ENCODE measurements around the gene IFT52. TPM values are rescaled to one million over a fixed set of nuclear protein-coding genes. Genes with fewer than 3 reads are reported as not detected.

Gene IFT52
- total RNA-seq, 2 donors from 2014 or later: 16.3 to 23.4 TPM

DNA sequence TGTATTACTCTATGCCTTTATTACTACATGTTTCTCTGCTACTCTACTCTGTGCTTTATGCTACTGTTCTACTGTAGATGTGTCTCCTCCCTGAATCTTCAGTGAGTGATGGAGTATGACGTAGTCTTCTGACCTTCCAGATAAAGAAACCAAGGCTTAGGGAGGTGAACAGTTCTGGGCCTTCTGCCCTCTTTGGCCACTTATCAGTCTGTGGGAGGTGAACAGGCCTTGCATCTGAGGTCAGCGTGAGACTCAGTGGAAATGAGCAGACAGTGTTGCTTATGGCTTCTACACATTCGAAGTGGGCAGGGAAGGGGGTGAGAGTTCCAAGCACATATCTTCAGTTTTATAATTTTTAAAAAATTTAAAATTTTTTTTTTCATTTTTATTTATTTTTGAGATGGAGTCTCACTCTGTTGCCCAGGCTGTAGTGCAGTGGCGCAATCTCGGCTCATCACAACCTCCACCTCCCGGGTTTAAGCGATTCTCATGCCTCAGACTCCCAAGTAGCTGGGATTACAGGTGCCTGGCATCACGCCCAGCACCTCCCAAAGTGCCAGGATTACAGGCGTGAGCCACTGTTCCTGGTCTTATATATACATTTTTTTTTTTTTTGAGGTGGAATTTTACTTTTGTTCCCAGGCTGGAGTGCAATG lies 100.3 kb downstream of the IFT52 start:
- Histone ChIP-seq H3K36me3 (replicated peaks in 1 of 2; ENCODE audit: insufficient read depth in 1 of 2, low read depth in 2 of 2) (no peaks in the 10 kb centered on the region), H3K4me3 (no peak overlapping the region), H3K9me3 (no peaks in the 10 kb centered on the region), H3K27ac (no peak overlapping the region), H3K27me3 (no peaks in the 10 kb centered on the region), H3K4me1 (no peaks in the 10 kb centered on the region)
- DNase-seq: peak in 1 of 4 donors; percentile 45
- 66% methylated on average over 9 of the region's 9 CpGs for WGBS, 2 donors
- intact Hi-C loops (cut with DNase I): no loop called here
- ATAC-seq: no peak
- no peak for TF ChIP-seq POLR2A (IDR thresholded peaks at IDR 0.05)
- TF ChIP-seq, protein P1, sequence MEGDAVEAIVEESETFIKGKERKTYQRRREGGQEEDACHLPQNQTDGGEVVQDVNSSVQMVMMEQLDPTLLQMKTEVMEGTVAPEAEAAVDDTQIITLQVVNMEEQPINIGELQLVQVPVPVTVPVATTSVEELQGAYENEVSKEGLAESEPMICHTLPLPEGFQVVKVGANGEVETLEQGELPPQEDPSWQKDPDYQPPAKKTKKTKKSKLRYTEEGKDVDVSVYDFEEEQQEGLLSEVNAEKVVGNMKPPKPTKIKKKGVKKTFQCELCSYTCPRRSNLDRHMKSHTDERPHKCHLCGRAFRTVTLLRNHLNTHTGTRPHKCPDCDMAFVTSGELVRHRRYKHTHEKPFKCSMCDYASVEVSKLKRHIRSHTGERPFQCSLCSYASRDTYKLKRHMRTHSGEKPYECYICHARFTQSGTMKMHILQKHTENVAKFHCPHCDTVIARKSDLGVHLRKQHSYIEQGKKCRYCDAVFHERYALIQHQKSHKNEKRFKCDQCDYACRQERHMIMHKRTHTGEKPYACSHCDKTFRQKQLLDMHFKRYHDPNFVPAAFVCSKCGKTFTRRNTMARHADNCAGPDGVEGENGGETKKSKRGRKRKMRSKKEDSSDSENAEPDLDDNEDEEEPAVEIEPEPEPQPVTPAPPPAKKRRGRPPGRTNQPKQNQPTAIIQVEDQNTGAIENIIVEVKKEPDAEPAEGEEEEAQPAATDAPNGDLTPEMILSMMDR (IDR thresholded peaks at IDR 0.05): no peak

DNA sequence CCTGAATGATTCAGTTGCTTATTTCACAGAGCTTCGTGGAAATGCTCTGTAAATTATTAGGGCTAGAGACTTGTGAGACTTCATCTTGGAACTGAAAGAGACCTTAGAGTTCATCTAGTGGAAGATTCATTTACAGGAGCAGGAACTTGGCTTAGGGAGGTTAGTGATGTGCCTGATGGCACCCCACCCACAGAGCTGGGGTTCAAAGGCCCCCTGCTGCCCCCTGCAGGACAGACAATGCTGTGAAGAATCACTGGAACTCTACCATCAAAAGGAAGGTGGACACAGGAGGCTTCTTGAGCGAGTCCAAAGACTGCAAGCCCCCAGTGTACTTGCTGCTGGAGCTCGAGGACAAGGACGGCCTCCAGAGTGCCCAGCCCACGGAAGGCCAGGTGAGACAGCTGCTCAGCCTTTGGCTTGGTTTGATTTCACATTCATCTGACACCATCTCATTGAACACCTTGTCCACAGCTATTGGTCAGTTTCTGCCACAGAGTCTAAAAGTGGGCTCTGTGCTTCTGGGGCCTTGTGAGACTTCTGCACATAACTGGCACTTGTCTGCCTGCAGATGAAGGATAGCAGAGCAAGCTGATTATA lies 101.3 kb downstream of the IFT52 start:
- WGBS, 2 donors: 77 to 84% methylated on average over 5 of the region's 5 CpGs
- no peak overlapping the region for H3K4me3 ChIP-seq
- DNase-seq: peak; percentile 39 to 74 (median 44)

GRCh38 chr20:43694763-43695162 lies 104.0 kb downstream of the IFT52 start:
- H3K4me3 ChIP-seq: no peak overlapping the region
- no peaks in the 10 kb centered on the region for H3K27me3 ChIP-seq
- no peaks in the 10 kb centered on the region for H3K36me3 ChIP-seq (replicated peaks in 1 of 2; ENCODE audit: insufficient read depth in 1 of 2, low read depth in 2 of 2)
- intact Hi-C loops (cut with DNase I): no loop called here
- TF ChIP-seq POLR2A (IDR thresholded peaks at IDR 0.05): no peak
- TF ChIP-seq, protein P1 (IDR thresholded peaks at IDR 0.05): no peak
- ATAC-seq (no peak), DNase-seq (no peak)
- H3K9me3 ChIP-seq: no peaks in the 10 kb centered on the region
- H3K4me1 ChIP-seq: no peaks in the 10 kb centered on the region
- no peak overlapping the region for H3K27ac ChIP-seq
- 95% methylated on average over 3 of the region's 3 CpGs for WGBS, 2 donors

More for the DNA sequence above, 101.3 kb downstream of the IFT52 start:
- H3K4me1 ChIP-seq: no peaks in the 10 kb centered on the region
- H3K27me3 ChIP-seq: no peaks in the 10 kb centered on the region
- ATAC-seq: peak; percentile 40
- H3K36me3 ChIP-seq (replicated peaks in 1 of 2; ENCODE audit: insufficient read depth in 1 of 2, low read depth in 2 of 2): no peaks in the 10 kb centered on the region
- H3K9me3 ChIP-seq: no peaks in the 10 kb centered on the region
- intact Hi-C loops (cut with DNase I): no loop called here
- no peak overlapping the region for H3K27ac ChIP-seq
- no peak for TF ChIP-seq POLR2A (IDR thresholded peaks at IDR 0.05)
- TF ChIP-seq, protein P1 (IDR thresholded peaks at IDR 0.05): peak in 6 of 7 experiments; percentile 39 to 58 (median 46)

GRCh38 chr20:43695571-43695970 lies 104.8 kb downstream of the IFT52 start:
- no peak for DNase-seq
- no peak for ATAC-seq
- TF ChIP-seq POLR2A (IDR thresholded peaks at IDR 0.05): no peak
- TF ChIP-seq, protein P1 (IDR thresholded peaks at IDR 0.05): no peak
- H3K4me1 ChIP-seq: no peaks in the 10 kb centered on the region
- no peaks in the 10 kb centered on the region for H3K27me3 ChIP-seq
- WGBS, 2 donors: 90 to 92% methylated on average over 8 of the region's 8 CpGs
- H3K4me3 ChIP-seq: no peak overlapping the region
- peaks cover 0 to 5% of the 10 kb centered on the region in 2 donors for H3K36me3 ChIP-seq (replicated peaks in 1 of 2; ENCODE audit: insufficient read depth in 1 of 2, low read depth in 2 of 2)
- H3K9me3 ChIP-seq: no peaks in the 10 kb centered on the region
- H3K27ac ChIP-seq: no peak overlapping the region
- intact Hi-C loops (cut with DNase I): no loop called here

Other genes starting within 250 kb of the IFT52 start
- gene SRSF6, start 133.0 kb upstream of the IFT52 start, total RNA-seq: 10 to 100 TPM; 58.4 to 90.6 TPM
- gene L3MBTL1, start 83.2 kb upstream of the IFT52 start, total RNA-seq: 10 to 100 TPM in 1 of 2 donors, 1 to 10 TPM in 1; 4.9 to 10.1 TPM
- gene SGK2, start 31.9 kb upstream of the IFT52 start, total RNA-seq: 10 to 100 TPM; 14.3 to 21.4 TPM
- 1 to 10 TPM; 3.0 to 3.6 TPM for gene MYBL2, start 76.2 kb downstream of the IFT52 start, total RNA-seq
- gene GTSF1L, start 136.1 kb downstream of the IFT52 start, total RNA-seq: not detected

Data from body of pancreas (tissue), 4 donors.